ENCODE results near the gene AP2S1.
"Not testable (repeated sequence)": the region's sequence is repeated elsewhere in the genome, so short reads cannot be mapped to it uniquely, and the experiment has no call there.

AP2S1 gene

GRCh38 chr19:46866407-46867136, 15.9 kb upstream of the AP2S1 start:
- DNase-seq, result peak in 1 of 3 experiments; percentile 29

GRCh38 chr19:46863818-46864629, 13.4 kb upstream of the AP2S1 start:
- peak; percentile 8 to 32 (median 30) for DNase-seq

- DNase-seq, result no peak
Measured at GRCh38 chr19:46862974-46863632, 12.5 kb upstream of the AP2S1 start.

GRCh38 chr19:46862503-46862834, 11.8 kb upstream of the AP2S1 start:
- DNase-seq, result no peak

- DNase-seq, result peak; percentile 30 to 58 (median 57)
Measured at GRCh38 chr19:46861691-46862502, 11.3 kb upstream of the AP2S1 start.

GRCh38 chr19:46860846-46861690, 10.4 kb upstream of the AP2S1 start, which contains the start of gene ARHGAP35:
TSS of gene ARHGAP35 (plus strand) at chr19:46860997. CDS start at chr19:46918676, 57,679 bp downstream.
- DNase-seq, result peak in 1 of 3 experiments; percentile 27

- DNase-seq, result peak; percentile 98 to 99 (median 99)
Measured at GRCh38 chr19:46860125-46860845, 9.6 kb upstream of the AP2S1 start.

- DNase-seq, result peak in 2 of 3 experiments; percentile 95 to 96
Measured at GRCh38 chr19:46859637-46860124, 9.0 kb upstream of the AP2S1 start.

- DNase-seq, result peak in 2 of 3 experiments; percentile 86 to 93
Measured at GRCh38 chr19:46856062-46857022, 5.7 kb upstream of the AP2S1 start.

- DNase-seq, result not testable (repeated sequence)
Measured at GRCh38 chr19:46854698-46855097, 4.1 kb upstream of the AP2S1 start.

- no peak for DNase-seq
Measured at GRCh38 chr19:46852830-46853229, 2.2 kb upstream of the AP2S1 start.

GRCh38 chr19:46849610-46850009, 1.0 kb downstream of the AP2S1 start:
- DNase-seq, result no peak

GRCh38 chr19:46848389-46848788, 2.3 kb downstream of the AP2S1 start:
- DNase-seq, result no peak

- DNase-seq, result no peak
Measured at GRCh38 chr19:46847528-46847927, 3.1 kb downstream of the AP2S1 start.

- no peak for DNase-seq
Measured at GRCh38 chr19:46845959-46846459, 4.6 kb downstream of the AP2S1 start.

GRCh38 chr19:46844067-46844489, 6.6 kb downstream of the AP2S1 start:
- DNase-seq, result no peak

- DNase-seq, result no peak
Measured at GRCh38 chr19:46842791-46843190, 7.9 kb downstream of the AP2S1 start.

- no peak for DNase-seq
Measured at GRCh38 chr19:46841458-46842083, 9.1 kb downstream of the AP2S1 start.

- peak; percentile 51 to 82 (median 62) for DNase-seq
Measured at GRCh38 chr19:46840498-46840942, 10.1 kb downstream of the AP2S1 start.
